ENCODE results near the gene CENPN. TPM values are rescaled to one million over a fixed set of nuclear protein-coding genes. Genes with fewer than 3 reads are reported as not detected.

CENPN gene
- total and polyA plus RNA-seq, 2 of the 8 experiments (the other 6 are each of a cell fraction or from before 2014, with no cell fraction given), result 32.8 to 67.0 TPM

DNA sequence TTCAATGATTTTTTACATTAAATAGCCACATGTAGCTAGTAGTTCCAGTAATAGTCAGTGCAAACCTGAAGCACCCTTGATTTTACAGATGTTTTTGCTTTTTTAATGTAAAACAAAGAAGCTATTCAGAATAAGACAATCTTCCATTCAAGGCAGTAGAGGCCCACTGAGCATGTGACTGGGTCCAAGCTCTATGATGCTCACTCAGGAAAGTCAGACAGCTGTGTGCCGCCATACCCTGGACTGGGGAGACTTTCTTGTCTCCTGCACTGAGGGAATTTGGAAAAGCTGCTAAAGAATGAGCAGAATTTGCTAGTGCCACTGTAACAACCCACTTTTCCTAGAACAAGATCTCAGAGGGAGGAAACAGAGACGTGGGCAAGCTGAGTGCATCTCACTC lies 11.5 kb downstream of the CENPN start:
- no peak overlapping the region for H2BK12ac ChIP-seq (ENCODE audit: low read depth, low read length)
- H3K4me3 ChIP-seq (ENCODE audit: extremely low read depth in 1 of 4, insufficient read depth in 2 of 4, low read depth in 3 of 4, low read length in 4 of 4), result no peak overlapping the region
- peaks cover 0 to 1% of the 10 kb centered on the region in 2 experiments for H4K20me1 ChIP-seq (replicated peaks in 1 of 2; ENCODE audit: control insufficient read depth in 1 of 2, insufficient read depth in 2 of 2, low read length in 2 of 2)
- H3K23me2 ChIP-seq (ENCODE audit: low read depth, low read length), result no peaks in the 10 kb centered on the region
- no peak overlapping the region for H3K23ac ChIP-seq (ENCODE audit: insufficient read length)
- H3K9me3 ChIP-seq (ENCODE audit: insufficient read depth in 2 of 2, low read depth in 1 of 2, low read length in 1 of 2), result no peaks in the 10 kb centered on the region
- no peak overlapping the region for H3K4me2 ChIP-seq (ENCODE audit: insufficient read depth in 1 of 2, low read depth in 2 of 2, low read length in 2 of 2)
- no peaks in the 10 kb centered on the region; the same call in 1 of the 2 replicates for H3K79me1 ChIP-seq (ENCODE audit: low read depth, low read length)
- no peaks in the 10 kb centered on the region for H3K4me1 ChIP-seq (replicated peaks in 1 of 4; ENCODE audit: control insufficient read depth in 3 of 4, insufficient read depth in 4 of 4, low read length in 3 of 4)
- H2AK5ac ChIP-seq (ENCODE audit: low read depth, low read length), result no peak overlapping the region
- TF ChIP-seq NRF1 (IDR thresholded peaks at IDR 0.05; ENCODE audit: low read depth, low read length), result no peak
- no peak for TF ChIP-seq HDAC6 (IDR thresholded peaks at IDR 0.05; ENCODE audit: low read depth, low read length)
- TF ChIP-seq KDM5A (IDR thresholded peaks at IDR 0.05; ENCODE audit: low read length), result no peak
- TF ChIP-seq SIX5 (IDR thresholded peaks at IDR 0.05; ENCODE audit: low read depth, low read length), result no peak
- TF ChIP-seq SIRT6 (IDR thresholded peaks at IDR 0.05; ENCODE audit: low read length), result no peak
- no peak for TF ChIP-seq SP2 (IDR thresholded peaks at IDR 0.05; ENCODE audit: low read length)
- no peak for TF ChIP-seq SUZ12 (IDR thresholded peaks at IDR 0.05; ENCODE audit: low read length)
- no peak for TF ChIP-seq POU5F1 (IDR thresholded peaks at IDR 0.05; ENCODE audit: low read depth, low read length)
- no peak for TF ChIP-seq RNF2 (IDR thresholded peaks at IDR 0.05; ENCODE audit: borderline replicate concordance, low read depth, low read length, missing control alignments, poor library complexity, severe bottlenecking)
- TF ChIP-seq, protein P1, sequence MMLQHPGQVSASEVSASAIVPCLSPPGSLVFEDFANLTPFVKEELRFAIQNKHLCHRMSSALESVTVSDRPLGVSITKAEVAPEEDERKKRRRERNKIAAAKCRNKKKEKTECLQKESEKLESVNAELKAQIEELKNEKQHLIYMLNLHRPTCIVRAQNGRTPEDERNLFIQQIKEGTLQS (IDR thresholded peaks at IDR 0.05; ENCODE audit: insufficient read depth, low read depth, low read length), result no peak
- no peak for TF ChIP-seq CBX8 (IDR thresholded peaks at IDR 0.05; ENCODE audit: borderline replicate concordance, low read depth, low read length)
- no peak for TF ChIP-seq CHD2 (IDR thresholded peaks at IDR 0.05; ENCODE audit: low read length)
- no peak overlapping the region for H2AFZ ChIP-seq (ENCODE audit: low read length)
- DNase-seq (ENCODE audit: low read depth in 1 of 2, low spot score in 2 of 2), result no peak
- no peak overlapping the region for H4K5ac ChIP-seq (ENCODE audit: insufficient read length, low read depth, low read length)
- CTCF ChIA-PET (ENCODE audit: partially characterized antibody), result interaction anchor here (0.7 to 2.6 kb wide), 6 partner anchors 11 to 44 kb away, joined by 3 to 11 read pairs (median 6); no protein-coding TSS in a partner anchor
- no peak overlapping the region for H3K18ac ChIP-seq (ENCODE audit: extremely low read depth, low read length)
- no peak overlapping the region for H4K8ac ChIP-seq (ENCODE audit: extremely low read depth, insufficient read depth, low read length)
- no peak overlapping the region for H4K91ac ChIP-seq (replicated peaks; ENCODE audit: insufficient read length, low read length)
- H2BK20ac ChIP-seq (ENCODE audit: low read length), result no peak overlapping the region
- no peak for FAIRE-seq
- WGBS, 2 experiments (ENCODE audit: extremely low coverage in 1 of 2, insufficient coverage in 1 of 2, insufficient read length in 1 of 2, insufficient replicate concordance in 2 of 2, low coverage in 1 of 2, low lambda C conversion rate in 2 of 2, missing lambda C conversion rate in 1 of 2), result 92% methylated on average over 2 of the region's 2 CpGs; no CpG with 5 or more reads in 1 of the 2 experiments
- H3K79me2 ChIP-seq (ENCODE audit: control insufficient read depth in 1 of 2, insufficient read depth in 2 of 2, low read length in 2 of 2), result no peaks in the 10 kb centered on the region
- H2BK120ac ChIP-seq (replicated peaks; ENCODE audit: low read depth, low read length), result no peak overlapping the region
- no peaks in the 10 kb centered on the region for H3K27me3 ChIP-seq (replicated peaks in 1 of 4; ENCODE audit: control insufficient read depth in 3 of 4, extremely low read depth in 1 of 4, insufficient read depth in 3 of 4, low read length in 3 of 4)
- POLR2A ChIA-PET (ENCODE audit: partially characterized antibody), result interaction anchor here (0.8 to 1.1 kb wide), 2 partner anchors 11 to 17 kb away, joined by 4 to 5 read pairs; partner anchors contain the start of genes ATMIN, CENPN and CMC2
- H3K4ac ChIP-seq (replicated peaks; ENCODE audit: insufficient read length, low read depth, low read length), result no peak overlapping the region
- no peak overlapping the region for H3K9ac ChIP-seq (replicated peaks in 1 of 4; ENCODE audit: extremely low read depth in 1 of 4, low read depth in 3 of 4, low read length in 3 of 4)
- no peak overlapping the region for H2BK5ac ChIP-seq (ENCODE audit: low read depth, low read length)
- H2BK15ac ChIP-seq (ENCODE audit: low read length), result no peak overlapping the region
- H3K36me3 ChIP-seq (ENCODE audit: control insufficient read depth in 2 of 4, insufficient read depth in 4 of 4, low read length in 3 of 4), result peaks cover 33 to 96% (median 71%) of the 10 kb centered on the region in 4 experiments
- H3K14ac ChIP-seq (ENCODE audit: insufficient read length), result no peak overlapping the region
- H3K27ac ChIP-seq (ENCODE audit: low read depth, low read length), result no peak overlapping the region
- no peak overlapping the region for H3K56ac ChIP-seq (replicated peaks; ENCODE audit: insufficient read length, low read depth, low read length)
